Testis (tissue), 2 donors: ENCODE data around the gene CD74.

Experiments used
- POLR2A ChIP-seq: fragments of 450-650 bp; IDR thresholded peaks from one replicate; pipeline ENCODE4 v1.6.1; 2017; ENCODE audit warnings: antibody characterized with exemption, mild to moderate bottlenecking, moderate library complexity
- TF ChIP-seq, protein P1 (sequence below), 3 experiments: fragments of 450-650 bp in 2 of 3; fragments of 200-600 bp in 1 of 3; sonication (generic) in 1 of 3; IDR thresholded peaks; one replicate each; pipeline ENCODE4 v1.5.1; 2016 to 2019; ENCODE audit warnings: antibody characterized with exemption in 3 of 3, mild to moderate bottlenecking in 2 of 3, moderate library complexity in 1 of 3

DNA sequence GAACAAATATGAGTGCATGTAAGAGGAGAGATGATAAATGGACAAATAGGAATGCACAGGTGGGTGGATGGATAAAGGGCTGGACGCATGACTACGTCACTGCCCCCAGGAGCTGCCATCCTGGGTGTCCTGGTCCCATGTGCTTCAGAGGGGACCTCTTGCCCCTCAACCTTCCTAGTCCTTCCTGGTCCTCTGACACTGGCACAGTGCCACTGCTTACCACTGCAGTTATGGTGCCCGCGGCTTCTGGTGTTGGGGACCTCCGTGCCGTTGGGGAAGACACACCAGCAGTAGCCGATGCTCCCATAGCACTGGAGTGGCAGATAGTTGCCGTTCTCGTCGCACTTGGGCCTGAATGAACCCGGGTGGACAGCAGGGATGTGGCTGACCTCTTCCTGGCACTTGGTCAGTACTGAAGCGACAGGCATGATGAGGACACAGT lies 9.8 kb downstream of the CD74 start:
- no peak for TF ChIP-seq POLR2A
- TF ChIP-seq, protein P1, sequence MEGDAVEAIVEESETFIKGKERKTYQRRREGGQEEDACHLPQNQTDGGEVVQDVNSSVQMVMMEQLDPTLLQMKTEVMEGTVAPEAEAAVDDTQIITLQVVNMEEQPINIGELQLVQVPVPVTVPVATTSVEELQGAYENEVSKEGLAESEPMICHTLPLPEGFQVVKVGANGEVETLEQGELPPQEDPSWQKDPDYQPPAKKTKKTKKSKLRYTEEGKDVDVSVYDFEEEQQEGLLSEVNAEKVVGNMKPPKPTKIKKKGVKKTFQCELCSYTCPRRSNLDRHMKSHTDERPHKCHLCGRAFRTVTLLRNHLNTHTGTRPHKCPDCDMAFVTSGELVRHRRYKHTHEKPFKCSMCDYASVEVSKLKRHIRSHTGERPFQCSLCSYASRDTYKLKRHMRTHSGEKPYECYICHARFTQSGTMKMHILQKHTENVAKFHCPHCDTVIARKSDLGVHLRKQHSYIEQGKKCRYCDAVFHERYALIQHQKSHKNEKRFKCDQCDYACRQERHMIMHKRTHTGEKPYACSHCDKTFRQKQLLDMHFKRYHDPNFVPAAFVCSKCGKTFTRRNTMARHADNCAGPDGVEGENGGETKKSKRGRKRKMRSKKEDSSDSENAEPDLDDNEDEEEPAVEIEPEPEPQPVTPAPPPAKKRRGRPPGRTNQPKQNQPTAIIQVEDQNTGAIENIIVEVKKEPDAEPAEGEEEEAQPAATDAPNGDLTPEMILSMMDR (IDR thresholded peaks at IDR 0.05) = no peak
